Astrocyte (in vitro differentiated cells and primary cell): ENCODE results near the gene GDF15.

Experiments
- CTCF ChIP-seq: IDR thresholded peaks from 2 replicates; pipeline ENCODE4 v1.5.1; 2011; ENCODE audit warnings: low read depth, mild to moderate bottlenecking, inconsistent platforms, low read length, moderate library complexity; ENCODE audit not compliant: insufficient read depth
- EZH2 ChIP-seq: IDR thresholded peaks from 2 replicates; pipeline ENCODE4 v1.6.1; 2012; ENCODE audit warnings: mild to moderate bottlenecking, low read length, inconsistent platforms; ENCODE audit not compliant: insufficient read depth

- TF ChIP-seq CTCF (no peak), EZH2 (no peak)
Observed at GRCh38 chr19:18391509-18392075, 5.6 kb downstream of the GDF15 start.
